Stimulated activated naive B cell treated with anti-CD40 and anti-IgM and Interleukin-4, amounts not matched to agents 10 μg/mL and 1 μg/mL and 100 μg/mL, for 72 hours (primary cell): ENCODE measurements around the gene PHTF2.
A peak's percentile ranks its signal among the peaks of the same experiment; 100 is the strongest.

Experiments used
- ATAC-seq, 2 donors: fragments of 150-1000 bp; cut with Tn5 transposase; replicated peaks; 2 replicates each; pipeline ENCODE4 v1.10.0; 2021; ENCODE audit warnings: moderate library complexity in 1 of 2
- DNase-seq: peaks from one replicate; pipeline ENCODE4 v3.0.0; 2021
- H3K27ac Mint-ChIP-seq: one replicate; pipeline ENCODE4 v1.8.0; 2022; ENCODE audit warnings: mild to moderate bottlenecking, mixed read lengths
- H3K27me3 Mint-ChIP-seq, 2 donors: one replicate each; pipeline ENCODE4 v1.8.0; 2022; ENCODE audit warnings: mixed read lengths in 2 of 2
- H3K36me3 Mint-ChIP-seq, 2 donors: one replicate each; pipeline ENCODE4 v1.8.0; 2022; ENCODE audit warnings: mixed read lengths in 2 of 2, mild to moderate bottlenecking in 1 of 2
- H3K4me1 Mint-ChIP-seq, 2 donors: one replicate each; pipeline ENCODE4 v1.8.0; 2022; ENCODE audit warnings: mixed read lengths in 2 of 2, mild to moderate bottlenecking in 1 of 2
- H3K4me3 Mint-ChIP-seq, 2 donors: one replicate each; pipeline ENCODE4 v1.8.0; 2022; ENCODE audit warnings: mild to moderate bottlenecking in 2 of 2, mixed read lengths in 2 of 2, moderate library complexity in 1 of 2
- H3K9me3 Mint-ChIP-seq, 2 donors: one replicate each; pipeline ENCODE4 v1.8.0; 2022; ENCODE audit warnings: mixed read lengths in 2 of 2, mild to moderate bottlenecking in 1 of 2

Gene PHTF2

DNA sequence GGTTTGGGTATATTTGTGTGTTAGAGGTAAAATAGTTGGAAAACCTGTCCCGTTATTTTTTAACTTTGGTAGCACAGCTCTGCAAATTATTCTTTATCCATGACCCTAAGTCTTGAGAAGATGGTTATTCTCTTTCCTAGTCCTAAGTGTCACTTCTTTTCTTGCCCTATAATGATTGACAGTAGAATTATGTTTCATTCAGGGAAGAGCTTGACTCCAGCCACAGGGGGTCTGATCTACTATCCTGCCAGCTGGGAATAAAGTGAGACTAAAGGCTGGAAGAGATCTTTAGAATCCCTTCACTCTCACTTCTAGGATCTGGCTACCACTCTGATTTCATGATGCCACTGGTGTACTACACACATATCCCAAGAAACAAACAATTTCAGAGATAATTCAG is 90.4 kb downstream of the PHTF2 start:
- Mint-ChIP-seq H3K4me1 (peaks cover 16 to 51% of the 10 kb centered on the region in 2 donors), H3K27ac (no peak overlapping the region), H3K9me3 (no peaks in the 10 kb centered on the region), H3K36me3 (peaks cover 6 to 31% of the 10 kb centered on the region in 2 donors), H3K4me3 (no peak overlapping the region), H3K27me3 (no peaks in the 10 kb centered on the region)
- ATAC-seq (no peak), DNase-seq (no peak)

DNA sequence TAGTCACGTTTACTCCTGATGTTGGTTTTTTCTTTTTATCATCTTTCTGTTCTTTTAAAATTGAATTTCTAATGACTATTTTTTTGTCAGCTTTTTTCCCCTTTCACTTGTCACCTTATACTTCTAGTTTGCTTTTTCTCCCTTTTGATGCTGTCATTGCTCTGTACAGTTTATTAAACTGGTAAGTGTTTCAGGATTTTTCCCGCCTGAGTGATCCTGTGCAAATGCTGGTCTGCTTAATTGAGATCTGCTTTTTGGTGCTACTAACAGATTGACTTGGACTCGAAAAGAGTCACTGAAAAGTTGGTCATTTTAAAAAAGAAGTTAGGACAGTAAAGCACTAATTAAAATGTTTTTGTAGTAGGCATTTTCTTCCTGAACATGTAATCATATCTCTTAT is 95.2 kb downstream of the PHTF2 start:
- no peak overlapping the region for H3K27ac Mint-ChIP-seq
- H3K36me3 Mint-ChIP-seq = peaks cover 4 to 16% of the 10 kb centered on the region in 2 donors
- no peaks in the 10 kb centered on the region for H3K9me3 Mint-ChIP-seq
- no peak overlapping the region for H3K4me3 Mint-ChIP-seq
- peaks cover 2 to 18% of the 10 kb centered on the region in 2 donors for H3K4me1 Mint-ChIP-seq
- ATAC-seq (no peak), DNase-seq (no peak)
- no peaks in the 10 kb centered on the region for H3K27me3 Mint-ChIP-seq

DNA sequence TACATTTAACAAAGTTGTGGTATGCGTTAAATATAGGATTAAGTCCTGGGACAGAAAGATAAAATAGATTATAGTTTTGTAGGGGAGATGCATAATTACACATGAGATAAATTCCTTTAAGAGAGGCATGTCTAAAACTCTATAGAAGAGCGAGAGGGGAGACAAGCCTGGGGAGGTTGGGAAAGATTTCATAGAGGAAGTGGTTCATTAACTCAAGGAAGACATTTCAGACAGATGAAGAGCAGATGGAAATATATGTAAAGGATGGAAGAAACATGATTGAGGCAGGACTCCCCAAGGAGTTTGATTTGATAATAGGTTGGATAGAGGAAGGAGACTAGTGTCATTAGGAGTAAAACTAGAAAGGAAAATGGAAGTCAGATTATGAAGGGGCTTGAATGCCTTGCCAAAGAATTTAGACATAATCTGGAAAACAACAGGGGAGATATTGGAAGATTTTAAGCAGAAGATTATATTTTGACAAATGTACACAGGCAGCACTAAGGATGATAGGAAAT is 96.1 kb downstream of the PHTF2 start:
- Mint-ChIP-seq H3K27me3 (no peaks in the 10 kb centered on the region), H3K4me3 (no peak overlapping the region), H3K27ac (no peak overlapping the region), H3K9me3 (no peaks in the 10 kb centered on the region), H3K4me1 (peaks cover 2 to 12% of the 10 kb centered on the region in 2 donors), H3K36me3 (peaks cover 0 to 11% of the 10 kb centered on the region in 2 donors)
- ATAC-seq (no peak), DNase-seq (no peak)

DNA sequence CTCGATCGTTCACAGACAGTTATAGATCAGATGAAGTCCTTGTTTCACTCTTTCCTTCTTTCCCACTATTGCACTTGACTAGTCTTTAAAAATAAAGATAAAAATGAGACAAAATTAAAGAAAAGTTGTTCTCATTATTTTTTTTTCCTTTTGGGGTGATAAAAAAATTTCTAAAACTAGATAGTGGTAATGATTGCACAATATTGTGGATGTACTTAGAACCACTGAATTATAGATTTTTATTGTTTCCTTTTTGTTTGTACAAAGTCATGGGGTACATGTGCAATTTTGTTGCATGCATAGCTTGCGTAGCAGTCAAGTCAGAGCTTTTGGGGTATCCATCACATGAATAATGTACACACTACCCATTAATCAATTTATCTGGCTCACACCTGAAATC is 97.3 kb downstream of the PHTF2 start:
- H3K4me3 Mint-ChIP-seq = no peak overlapping the region
- H3K4me1 Mint-ChIP-seq = peaks cover 3 to 7% of the 10 kb centered on the region in 2 donors
- ATAC-seq (no peak), DNase-seq (no peak)
- H3K9me3 Mint-ChIP-seq = no peaks in the 10 kb centered on the region
- peaks cover 0 to 10% of the 10 kb centered on the region in 2 donors for H3K36me3 Mint-ChIP-seq
- H3K27me3 Mint-ChIP-seq = no peaks in the 10 kb centered on the region
- no peak overlapping the region for H3K27ac Mint-ChIP-seq

DNA sequence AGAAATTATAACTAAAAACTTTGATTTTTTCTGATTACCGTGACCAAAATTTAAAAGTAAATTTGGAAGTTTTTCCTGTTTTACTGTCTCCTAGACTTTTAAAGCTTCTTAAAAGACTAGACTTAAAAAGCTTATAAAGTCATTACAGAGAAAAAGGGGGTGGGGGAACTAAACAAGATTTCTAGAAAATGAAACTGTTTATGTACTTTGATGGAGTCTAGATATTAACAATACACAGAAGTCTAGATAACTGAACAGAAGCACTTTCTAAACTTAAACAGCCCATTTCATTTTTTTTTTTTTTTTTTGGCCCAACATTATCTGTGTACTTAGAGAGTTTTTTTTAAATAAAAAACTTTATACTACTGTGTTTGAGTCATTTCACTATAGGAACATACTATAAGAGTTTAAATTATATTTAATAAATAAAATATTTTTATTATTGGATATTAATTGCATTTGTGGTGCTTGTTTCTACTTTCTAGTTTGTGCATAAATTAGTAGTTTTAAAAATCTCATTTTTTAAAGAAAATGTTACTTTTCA is 98.5 kb downstream of the PHTF2 start:
- Mint-ChIP-seq H3K9me3 (no peaks in the 10 kb centered on the region), H3K27ac (no peak overlapping the region), H3K27me3 (no peaks in the 10 kb centered on the region), H3K4me3 (no peak overlapping the region), H3K4me1 (peaks cover under 1 to 3% of the 10 kb centered on the region in 2 donors), H3K36me3 (peaks cover 0 to 4% of the 10 kb centered on the region in 2 donors)
- DNase-seq (no peak), ATAC-seq (no peak)

DNA sequence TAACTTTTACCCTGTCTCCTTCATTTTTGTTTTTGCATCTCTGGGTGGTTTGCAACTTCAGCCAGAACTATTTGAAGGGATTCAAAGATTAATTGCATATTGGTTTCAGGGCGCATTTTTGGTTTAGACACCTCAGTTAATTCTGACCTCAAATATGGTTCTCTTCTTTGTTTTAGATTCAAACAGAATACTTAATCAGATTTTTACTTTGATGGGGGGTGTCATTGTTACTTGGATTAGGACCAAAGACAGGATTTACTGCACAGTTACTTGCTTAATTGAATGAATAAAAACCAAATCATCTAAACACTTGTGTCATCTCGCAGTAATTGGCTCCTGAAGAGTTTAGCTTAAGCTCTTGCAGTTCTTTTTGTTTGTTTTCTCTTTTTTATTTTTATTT is 100.9 kb downstream of the PHTF2 start:
- H3K27ac Mint-ChIP-seq = no peak overlapping the region
- H3K27me3 Mint-ChIP-seq = no peaks in the 10 kb centered on the region
- H3K9me3 Mint-ChIP-seq = no peaks in the 10 kb centered on the region
- H3K4me1 Mint-ChIP-seq = peaks cover 8 to 10% of the 10 kb centered on the region in 2 donors
- H3K36me3 Mint-ChIP-seq = peaks cover 0 to 12% of the 10 kb centered on the region in 2 donors
- no peak for DNase-seq
- H3K4me3 Mint-ChIP-seq = no peak overlapping the region
- no peak for ATAC-seq

DNA sequence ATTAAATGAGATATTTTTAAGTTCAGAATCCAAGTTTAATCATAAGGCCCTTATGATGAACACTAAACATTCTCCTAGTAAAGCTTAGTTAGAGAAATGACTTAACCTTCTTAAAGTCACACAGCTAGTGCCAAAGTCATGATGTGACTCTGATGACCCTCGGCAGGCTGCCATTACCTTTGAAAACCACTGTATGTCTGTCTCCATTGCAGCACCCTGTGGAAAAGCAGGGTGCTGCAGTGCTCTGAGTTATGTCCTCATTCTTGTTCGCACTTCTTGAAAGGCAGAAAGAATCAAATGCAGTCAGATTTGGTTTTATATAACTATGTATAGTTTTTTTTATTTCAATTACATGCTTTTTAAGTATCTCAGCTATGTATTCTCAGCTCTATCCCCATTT is 105.0 kb downstream of the PHTF2 start:
- H3K4me1 Mint-ChIP-seq = peaks cover 22 to 29% of the 10 kb centered on the region in 2 donors
- DNase-seq = no peak
- peak; percentile 59 to 64 for ATAC-seq
- H3K27me3 Mint-ChIP-seq = no peaks in the 10 kb centered on the region
- no peaks in the 10 kb centered on the region for H3K9me3 Mint-ChIP-seq
- no peak overlapping the region for H3K4me3 Mint-ChIP-seq
- peaks cover 4 to 19% of the 10 kb centered on the region in 2 donors for H3K36me3 Mint-ChIP-seq
- no peak overlapping the region for H3K27ac Mint-ChIP-seq

DNA sequence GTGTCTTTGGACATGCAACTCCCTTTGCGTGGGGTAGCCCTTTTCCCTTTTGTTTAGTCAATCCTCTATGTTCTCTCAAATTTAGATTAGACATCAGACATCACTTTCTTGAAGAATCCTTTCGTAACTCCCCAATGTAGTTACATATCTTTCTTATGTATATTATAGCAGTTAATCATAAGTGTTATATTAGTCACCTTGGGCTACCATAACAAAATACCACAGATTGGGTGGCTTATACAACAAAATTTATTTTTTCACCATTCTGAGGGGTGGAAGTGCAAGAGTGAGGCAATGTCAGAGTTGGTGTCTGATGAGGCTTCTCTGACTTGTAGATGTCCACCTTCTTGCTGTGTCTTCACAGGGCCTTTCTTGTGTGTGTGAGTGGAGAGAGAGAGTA is 105.7 kb downstream of the PHTF2 start:
- no peaks in the 10 kb centered on the region for H3K9me3 Mint-ChIP-seq
- no peak for ATAC-seq
- H3K27me3 Mint-ChIP-seq = no peaks in the 10 kb centered on the region
- peak overlapping the region; percentile 63 for H3K27ac Mint-ChIP-seq
- DNase-seq = no peak
- peaks cover 4 to 19% of the 10 kb centered on the region in 2 donors for H3K36me3 Mint-ChIP-seq
- no peak overlapping the region for H3K4me3 Mint-ChIP-seq
- H3K4me1 Mint-ChIP-seq = peaks cover 22 to 29% of the 10 kb centered on the region in 2 donors

DNA sequence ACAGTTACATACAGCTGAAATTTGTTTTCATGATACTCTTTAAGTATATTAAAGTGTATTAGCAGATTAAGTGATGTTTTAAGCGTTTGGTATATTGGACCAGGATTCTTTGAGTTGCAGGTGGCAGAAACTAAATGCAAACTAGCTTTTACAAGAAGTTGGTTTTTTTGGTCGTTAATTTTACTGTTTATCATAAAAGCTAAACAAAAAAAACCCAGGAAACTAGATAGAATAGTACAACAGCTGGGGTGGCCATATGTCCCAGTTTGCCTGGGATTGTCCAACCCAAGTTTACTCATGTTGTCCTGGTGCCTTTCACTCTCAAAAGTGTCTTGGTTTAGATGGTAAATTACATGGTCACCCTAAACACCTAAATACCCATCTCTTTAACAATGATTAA is 108.7 kb downstream of the PHTF2 start:
- H3K27ac Mint-ChIP-seq = no peak overlapping the region
- H3K9me3 Mint-ChIP-seq = no peaks in the 10 kb centered on the region
- ATAC-seq (no peak), DNase-seq (no peak)
- no peak overlapping the region for H3K4me3 Mint-ChIP-seq
- H3K36me3 Mint-ChIP-seq = peaks cover 7 to 20% of the 10 kb centered on the region in 2 donors
- H3K27me3 Mint-ChIP-seq = no peaks in the 10 kb centered on the region
- peaks cover 18 to 26% of the 10 kb centered on the region in 2 donors for H3K4me1 Mint-ChIP-seq

DNA sequence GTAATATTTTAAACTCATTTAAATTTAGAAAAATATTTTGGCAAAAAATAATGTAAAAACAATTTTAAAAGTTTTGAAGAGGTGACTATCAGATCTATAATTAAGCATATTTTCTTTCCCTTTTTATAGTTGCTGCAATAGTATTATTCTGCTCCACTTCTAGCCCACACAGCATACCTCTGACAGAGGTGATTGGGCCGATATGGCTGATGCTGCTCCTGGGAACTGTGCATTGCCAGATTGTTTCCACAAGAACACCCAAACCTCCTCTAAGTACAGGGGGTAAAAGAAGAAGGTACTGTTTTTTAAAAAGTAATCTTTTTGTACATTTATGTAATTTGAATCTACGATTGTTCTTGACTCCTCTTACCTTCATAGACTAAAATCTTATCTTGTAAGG is 110.1 kb downstream of the PHTF2 start:
- H3K4me3 Mint-ChIP-seq = no peak overlapping the region

DNA sequence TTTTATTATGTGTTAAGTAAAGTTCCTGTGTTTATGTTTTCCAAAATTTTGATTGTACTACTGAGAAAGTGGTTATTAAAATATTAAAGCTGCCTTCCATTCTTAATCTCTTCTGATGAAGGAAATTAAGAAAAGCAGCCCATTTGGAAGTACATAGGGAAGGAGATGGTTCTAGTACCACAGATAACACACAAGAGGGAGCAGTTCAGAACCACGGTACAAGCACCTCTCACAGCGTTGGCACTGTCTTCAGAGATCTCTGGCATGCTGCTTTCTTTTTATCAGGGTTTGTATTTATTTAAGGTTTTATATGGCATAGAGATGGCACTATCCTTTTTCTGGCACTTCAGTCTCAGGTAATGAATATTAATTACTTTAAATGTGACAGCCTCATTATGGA is 111.6 kb downstream of the PHTF2 start:
- ATAC-seq (no peak), DNase-seq (no peak)
- Mint-ChIP-seq H3K27me3 (no peaks in the 10 kb centered on the region), H3K4me1 (peaks cover 15 to 31% of the 10 kb centered on the region in 2 donors), H3K36me3 (peaks cover 7 to 16% of the 10 kb centered on the region in 2 donors), H3K27ac (no peak overlapping the region), H3K9me3 (no peaks in the 10 kb centered on the region), H3K4me3 (no peak overlapping the region)

More for the DNA sequence above, 110.1 kb downstream of the PHTF2 start:
- ATAC-seq (no peak), DNase-seq (no peak)
- Mint-ChIP-seq H3K27me3 (no peaks in the 10 kb centered on the region), H3K27ac (peak overlapping the region; percentile 65), H3K4me1 (peaks cover 17 to 26% of the 10 kb centered on the region in 2 donors), H3K36me3 (peaks cover 7 to 18% of the 10 kb centered on the region in 2 donors), H3K9me3 (no peaks in the 10 kb centered on the region)

DNA sequence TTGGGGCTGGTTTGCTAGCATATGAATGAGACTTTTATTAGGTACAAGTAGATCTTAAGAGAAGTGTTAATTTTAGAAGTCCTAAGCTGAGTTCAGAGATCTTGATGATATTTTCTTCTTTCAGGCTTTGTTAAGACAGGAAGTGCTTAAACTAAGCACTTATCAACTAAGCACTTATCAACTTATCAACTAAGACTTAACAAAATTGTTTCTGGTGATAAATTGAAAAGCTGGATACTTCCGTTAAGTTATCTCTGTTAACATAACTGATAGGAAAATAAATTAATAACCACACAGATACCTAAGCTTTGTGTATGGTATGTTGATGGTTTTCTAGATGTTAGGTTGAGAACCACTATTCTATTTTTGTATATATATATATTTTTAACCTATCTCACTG is 113.7 kb downstream of the PHTF2 start:
- no peaks in the 10 kb centered on the region for H3K9me3 Mint-ChIP-seq
- peaks cover 7 to 17% of the 10 kb centered on the region in 2 donors for H3K4me1 Mint-ChIP-seq
- H3K4me3 Mint-ChIP-seq = no peak overlapping the region
- peaks cover 9 to 18% of the 10 kb centered on the region in 2 donors for H3K36me3 Mint-ChIP-seq
- ATAC-seq (no peak), DNase-seq (no peak)
- H3K27me3 Mint-ChIP-seq = no peaks in the 10 kb centered on the region
- H3K27ac Mint-ChIP-seq = no peak overlapping the region

DNA sequence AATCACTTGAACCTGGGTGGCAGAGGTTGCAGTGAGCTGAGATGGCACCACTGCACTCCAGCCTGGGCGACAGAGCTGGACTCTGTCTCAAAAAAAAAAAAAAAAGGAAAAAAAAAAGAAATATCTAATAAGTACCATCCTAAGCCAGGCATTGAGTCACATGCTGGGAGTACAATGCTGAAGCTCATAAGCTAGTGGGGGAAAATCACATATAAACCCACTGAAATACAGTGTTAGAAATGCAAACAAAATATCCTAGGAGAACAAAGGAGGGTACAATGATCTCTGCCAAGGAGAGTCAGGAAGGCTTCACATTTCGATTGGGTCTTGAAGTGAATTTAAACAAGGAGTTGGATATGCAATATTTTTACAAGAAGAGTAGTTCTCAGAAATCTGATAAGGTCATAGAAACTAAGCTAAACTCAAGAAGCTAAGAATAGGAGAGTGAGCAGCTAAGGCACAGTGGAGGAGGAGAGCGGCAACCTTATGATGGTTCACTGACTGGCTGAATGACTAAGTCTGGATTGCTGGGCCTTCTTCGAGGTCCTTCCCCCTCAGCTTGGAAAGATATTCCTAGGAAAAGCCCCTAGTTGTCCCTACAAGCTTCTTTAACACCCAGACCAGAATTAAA is 115.5 kb downstream of the PHTF2 start:
- Mint-ChIP-seq H3K27ac (no peak overlapping the region), H3K4me3 (peak overlapping the region in 1 of 2 donors; percentile 7), H3K27me3 (no peaks in the 10 kb centered on the region), H3K4me1 (peaks cover 17 to 25% of the 10 kb centered on the region in 2 donors), H3K9me3 (no peaks in the 10 kb centered on the region), H3K36me3 (peaks cover 12 to 21% of the 10 kb centered on the region in 2 donors)
- no peak for DNase-seq
- ATAC-seq = peak; percentile 78 to 83

DNA sequence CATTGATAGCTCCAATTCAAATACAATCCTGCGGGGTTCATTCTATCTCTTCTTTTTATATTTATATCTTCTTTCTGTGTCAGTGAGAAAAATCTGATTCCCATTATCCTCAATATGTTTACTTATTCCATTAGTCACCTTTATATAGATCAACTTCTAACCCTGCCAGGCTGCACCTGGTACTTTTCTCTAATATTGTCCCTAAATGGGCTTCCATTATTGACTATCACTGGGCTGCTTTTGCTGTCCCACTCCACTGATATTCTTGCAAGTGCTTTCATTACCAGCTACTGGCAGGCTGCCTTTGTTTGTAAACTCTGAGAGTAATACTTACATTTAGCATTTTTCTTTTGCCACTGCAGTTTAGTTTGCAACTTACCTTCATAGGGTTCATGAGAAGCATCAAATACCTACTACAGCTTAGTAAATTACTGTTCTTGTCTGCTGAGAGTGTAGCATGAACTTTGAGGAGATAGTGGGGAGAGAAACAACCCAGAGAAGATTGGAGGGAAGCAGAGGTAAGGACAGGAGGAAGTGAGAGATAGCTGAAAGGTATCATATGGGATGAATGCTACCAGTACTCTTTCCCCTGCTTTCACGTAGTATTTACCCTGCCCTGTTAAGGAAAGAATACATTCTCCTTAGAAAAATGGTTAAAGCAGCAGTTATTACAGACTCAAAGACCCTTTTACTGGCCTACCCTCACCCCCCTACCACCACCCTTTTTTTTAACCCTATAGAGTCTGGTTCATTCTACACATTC is 119.1 kb downstream of the PHTF2 start:
- DNase-seq = no peak
- H3K36me3 Mint-ChIP-seq = peaks cover 13 to 23% of the 10 kb centered on the region in 2 donors
- H3K9me3 Mint-ChIP-seq = no peaks in the 10 kb centered on the region
- no peak overlapping the region for H3K27ac Mint-ChIP-seq
- ATAC-seq = peak in 1 of 2 donors; percentile 39
- H3K4me3 Mint-ChIP-seq = no peak overlapping the region
- peaks cover 17 to 25% of the 10 kb centered on the region in 2 donors for H3K4me1 Mint-ChIP-seq
- no peaks in the 10 kb centered on the region for H3K27me3 Mint-ChIP-seq
